Measurements from ENCODE around the gene TTR. TPM values are rescaled to one million over a fixed set of nuclear protein-coding genes. Genes with fewer than 3 reads are reported as not detected.

TTR gene
- total and polyA plus RNA-seq, 2 of the 4 experiments (the other 2 are of a cell fraction) = not detected

DNA sequence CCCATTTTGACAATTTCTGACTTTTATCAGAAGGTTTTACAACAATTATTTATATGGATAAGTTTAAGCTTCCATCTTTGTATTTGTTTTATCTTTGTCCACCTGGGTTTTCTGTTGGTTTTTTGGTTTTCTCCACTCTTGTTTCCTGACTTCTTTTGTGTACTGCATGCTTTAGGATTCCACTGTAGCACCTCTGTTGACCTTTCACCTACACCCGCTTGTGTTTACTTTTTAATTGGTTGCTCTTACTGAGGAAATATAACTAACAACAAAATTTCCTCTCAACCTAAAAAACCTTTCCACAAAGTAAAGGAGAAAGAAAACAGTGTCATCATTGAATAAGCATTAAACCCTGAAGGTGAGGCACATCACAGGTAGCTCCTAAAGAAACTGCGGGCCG lies 39.8 kb upstream of the TTR start:
- H2AFZ ChIP-seq (replicated peaks; ENCODE audit: low read length, poor library complexity) = no peak overlapping the region
- POLR2A ChIA-PET (ENCODE audit: unreplicated experiment) = no interaction called here
- no TSS peak for BruUV-seq (replicated peaks)
- no peak overlapping the region for H2BK20ac ChIP-seq (ENCODE audit: low read depth, low read length)
- H4K8ac ChIP-seq (ENCODE audit: low read depth in 2 of 2, low read length in 2 of 2) = no peak overlapping the region
- TF ChIP-seq RAD21 (IDR thresholded peaks at IDR 0.05; ENCODE audit: low read length) (no peak), RCOR1 (IDR thresholded peaks at IDR 0.05; ENCODE audit: insufficient replicate concordance, low read length) (no peak), RFX5 (IDR thresholded peaks at IDR 0.05; ENCODE audit: low read depth, low read length) (no peak), MAFK (IDR thresholded peaks at IDR 0.05; ENCODE audit: low read depth, low read length) (no peak), BHLHE40 (IDR thresholded peaks at IDR 0.05; ENCODE audit: low read depth, low read length) (no peak), CEBPB (IDR thresholded peaks at IDR 0.05; ENCODE audit: low read depth, low read length) (no peak), CTCF (conservative IDR thresholded peaks at IDR 0.05; ENCODE audit: low read depth, low read length) (no peak), MXI1 (IDR thresholded peaks at IDR 0.05; ENCODE audit: borderline replicate concordance, low read depth, low read length) (no peak), MAZ (IDR thresholded peaks at IDR 0.05; ENCODE audit: borderline replicate concordance, low read depth, low read length) (no peak), ELK1 (IDR thresholded peaks at IDR 0.05; ENCODE audit: borderline replicate concordance, low read depth, low read length) (no peak), NFE2L2 (IDR thresholded peaks at IDR 0.05; ENCODE audit: low read depth, low read length) (no peak), POLR2A (IDR thresholded peaks at IDR 0.05; ENCODE audit: low read depth, low read length) (no peak), FOS (IDR thresholded peaks at IDR 0.05; ENCODE audit: low read depth, low read length) (no peak), SMC3 (IDR thresholded peaks at IDR 0.05; ENCODE audit: low read depth, low read length) (no peak), CHD1 (IDR thresholded peaks at IDR 0.05; ENCODE audit: low read depth, low read length) (no peak)
- TF ChIP-seq, protein P1, sequence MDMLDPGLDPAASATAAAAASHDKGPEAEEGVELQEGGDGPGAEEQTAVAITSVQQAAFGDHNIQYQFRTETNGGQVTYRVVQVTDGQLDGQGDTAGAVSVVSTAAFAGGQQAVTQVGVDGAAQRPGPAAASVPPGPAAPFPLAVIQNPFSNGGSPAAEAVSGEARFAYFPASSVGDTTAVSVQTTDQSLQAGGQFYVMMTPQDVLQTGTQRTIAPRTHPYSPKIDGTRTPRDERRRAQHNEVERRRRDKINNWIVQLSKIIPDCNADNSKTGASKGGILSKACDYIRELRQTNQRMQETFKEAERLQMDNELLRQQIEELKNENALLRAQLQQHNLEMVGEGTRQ (IDR thresholded peaks at IDR 0.05; ENCODE audit: low read depth, low read length) = no peak
- no peaks in the 10 kb centered on the region for H3K9me1 ChIP-seq (ENCODE audit: insufficient read depth, low read length)
- no peak overlapping the region for H2AK5ac ChIP-seq (ENCODE audit: low read depth, low read length)
- no peak overlapping the region for H3K27ac ChIP-seq (ENCODE audit: insufficient read depth, low read length)
- no peak overlapping the region for H3K4me2 ChIP-seq (ENCODE audit: low read depth, low read length)
- no peaks in the 10 kb centered on the region for H3K36me3 ChIP-seq (ENCODE audit: control insufficient read depth, insufficient read depth, low read length)
- no peak overlapping the region for H4K5ac ChIP-seq (ENCODE audit: low read depth, low read length)
- H4K91ac ChIP-seq (ENCODE audit: insufficient read depth, low read depth, low read length) = no peak overlapping the region
- ATAC-seq (ENCODE audit: low read depth) (no peak), DNase-seq (no peak)
- H2BK120ac ChIP-seq (ENCODE audit: low read depth, low read length) = no peak overlapping the region
- no peaks in the 10 kb centered on the region for H3K4me1 ChIP-seq (ENCODE audit: control insufficient read depth, insufficient read depth, low read length)
- H3K9me3 ChIP-seq (ENCODE audit: control insufficient read depth, insufficient read depth, low read length) = no peaks in the 10 kb centered on the region
- H3K79me1 ChIP-seq (ENCODE audit: low read depth in 1 of 2, low read length in 2 of 2) = no peaks in the 10 kb centered on the region
- no peak overlapping the region for H3K23ac ChIP-seq (ENCODE audit: low read depth, low read length)
- no peak overlapping the region for H3K18ac ChIP-seq (ENCODE audit: low read depth, low read length)
- dilution Hi-C loops (cut with HindIII; ENCODE audit: low sequenced_read_pairs, unreplicated experiment) = no loop called here
- no peak overlapping the region for H3K56ac ChIP-seq (ENCODE audit: extremely low read depth, insufficient read depth, low read length)
- in situ Hi-C loops (cut with MboI; ENCODE audit: low sequenced_read_pairs) = loop anchor here (10.0 to 25.0 kb wide), 3 partner anchors 173 to 410 kb away; no protein-coding TSS in a partner anchor
- no peak overlapping the region for H2BK15ac ChIP-seq (ENCODE audit: low read depth, low read length)
- CTCF ChIA-PET = interaction anchor here (1.1 kb wide), 1 partner anchor 128 kb away, joined by 3 read pairs; no protein-coding TSS in a partner anchor
- H3K14ac ChIP-seq (replicated peaks; ENCODE audit: low read depth, low read length) = no peak overlapping the region
- H3K4ac ChIP-seq (ENCODE audit: low read depth, low read length) = no peak overlapping the region
- intact Hi-C loops (cut with micrococcal nuclease) = no loop called here
- no peaks in the 10 kb centered on the region for H3K27me3 ChIP-seq (ENCODE audit: control insufficient read depth, insufficient read depth, low read length)
- H4K20me1 ChIP-seq (ENCODE audit: insufficient read depth, low read length) = no peaks in the 10 kb centered on the region
- no peak overlapping the region for H3K9ac ChIP-seq (ENCODE audit: low read depth, low read length)
- H2AK9ac ChIP-seq (replicated peaks; ENCODE audit: low read depth, low read length, poor library complexity) = no peak overlapping the region
- H3K4me3 ChIP-seq (ENCODE audit: insufficient read depth, low read depth, low read length) = no peak overlapping the region
- H2BK5ac ChIP-seq (ENCODE audit: low read depth, low read length, poor library complexity, severe bottlenecking) = no peak overlapping the region
- WGBS, 2 experiments (ENCODE audit: extremely low coverage in 2 of 2, insufficient read length in 1 of 2) = no CpG with 5 or more reads among the region's 3 CpGs
